Measurements from ENCODE around the gene PGM1. TPM values are rescaled to one million over a fixed set of nuclear protein-coding genes. Genes with fewer than 3 reads are reported as not detected.

PGM1 gene
- total RNA-seq, 4 donors from 2014 or later: 36.7 to 57.0 (median 50.8) TPM

DNA sequence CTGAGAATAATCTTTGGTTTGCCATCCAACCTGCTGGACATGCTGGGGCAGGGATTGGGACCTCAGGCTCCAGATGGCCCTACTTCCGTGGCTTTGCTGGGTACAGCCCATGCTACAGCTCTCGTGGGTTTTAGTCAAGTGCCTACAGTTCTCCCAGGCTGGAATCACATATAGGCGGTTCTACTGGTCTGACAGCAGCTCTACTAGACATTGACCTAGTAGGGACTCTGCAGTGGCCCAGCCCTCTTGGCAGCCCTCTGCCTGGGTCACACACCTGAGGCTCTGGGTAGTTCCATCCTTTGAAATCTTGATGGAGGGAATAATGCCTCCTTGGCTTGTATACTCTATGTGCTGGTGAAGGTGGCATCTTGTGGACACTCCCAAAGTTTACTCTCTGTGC is 72.2 kb downstream of the PGM1 start:
- DNase-seq (ENCODE audit: low spot score in 2 of 2): no peak
- H3K9me3 ChIP-seq: peaks cover 0 to 19% (median 0%) of the 10 kb centered on the region in 4 donors
- TF ChIP-seq POLR2A (IDR thresholded peaks at IDR 0.05): no peak
- TF ChIP-seq, protein P1, sequence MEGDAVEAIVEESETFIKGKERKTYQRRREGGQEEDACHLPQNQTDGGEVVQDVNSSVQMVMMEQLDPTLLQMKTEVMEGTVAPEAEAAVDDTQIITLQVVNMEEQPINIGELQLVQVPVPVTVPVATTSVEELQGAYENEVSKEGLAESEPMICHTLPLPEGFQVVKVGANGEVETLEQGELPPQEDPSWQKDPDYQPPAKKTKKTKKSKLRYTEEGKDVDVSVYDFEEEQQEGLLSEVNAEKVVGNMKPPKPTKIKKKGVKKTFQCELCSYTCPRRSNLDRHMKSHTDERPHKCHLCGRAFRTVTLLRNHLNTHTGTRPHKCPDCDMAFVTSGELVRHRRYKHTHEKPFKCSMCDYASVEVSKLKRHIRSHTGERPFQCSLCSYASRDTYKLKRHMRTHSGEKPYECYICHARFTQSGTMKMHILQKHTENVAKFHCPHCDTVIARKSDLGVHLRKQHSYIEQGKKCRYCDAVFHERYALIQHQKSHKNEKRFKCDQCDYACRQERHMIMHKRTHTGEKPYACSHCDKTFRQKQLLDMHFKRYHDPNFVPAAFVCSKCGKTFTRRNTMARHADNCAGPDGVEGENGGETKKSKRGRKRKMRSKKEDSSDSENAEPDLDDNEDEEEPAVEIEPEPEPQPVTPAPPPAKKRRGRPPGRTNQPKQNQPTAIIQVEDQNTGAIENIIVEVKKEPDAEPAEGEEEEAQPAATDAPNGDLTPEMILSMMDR (IDR thresholded peaks at IDR 0.05): no peak
- no peak for TF ChIP-seq EP300 (IDR thresholded peaks at IDR 0.05)
- WGBS, 2 donors: 94 to 100% methylated on average over 3 of the region's 3 CpGs
- peaks cover 0 to 27% (median 0%) of the 10 kb centered on the region in 4 donors for H3K4me1 ChIP-seq
- no peaks in the 10 kb centered on the region for H3K27me3 ChIP-seq
- H3K27ac ChIP-seq: no peak overlapping the region
- no peak overlapping the region for H3K4me3 ChIP-seq
- peaks cover 0 to 39% (median 0%) of the 10 kb centered on the region in 3 donors for H3K36me3 ChIP-seq

DNA sequence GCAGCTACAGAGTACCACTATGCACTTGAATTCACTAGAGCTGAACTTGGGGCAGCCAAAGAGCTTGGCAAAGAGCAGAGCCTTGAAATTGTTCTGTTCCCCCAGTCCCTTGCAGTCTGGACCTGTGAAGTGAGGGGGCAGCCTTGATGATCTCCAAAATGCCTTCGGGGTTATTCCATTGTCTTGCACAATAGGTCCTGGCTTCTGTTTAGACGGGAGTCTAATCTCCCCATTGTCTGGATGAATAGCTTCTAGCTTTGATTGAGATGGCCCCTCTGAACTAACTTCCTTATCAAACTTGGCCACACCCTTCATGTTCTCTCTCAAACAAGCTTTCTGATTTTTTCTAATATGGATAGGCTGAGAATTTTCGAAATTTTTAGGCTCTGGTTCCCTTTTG is 72.6 kb downstream of the PGM1 start:
- Histone ChIP-seq H3K9me3 (peaks cover 0 to 19% (median 0%) of the 10 kb centered on the region in 4 donors), H3K27ac (no peak overlapping the region), H3K4me1 (peaks cover 0 to 27% (median 0%) of the 10 kb centered on the region in 4 donors), H3K36me3 (peaks cover 0 to 38% (median 0%) of the 10 kb centered on the region in 3 donors), H3K27me3 (no peaks in the 10 kb centered on the region), H3K4me3 (no peak overlapping the region)
- DNase-seq (ENCODE audit: low spot score in 2 of 2): no peak
- WGBS, 2 donors: 77 to 83% methylated on average over 3 of the region's 3 CpGs
- no peak for TF ChIP-seq POLR2A (IDR thresholded peaks at IDR 0.05)
- no peak for TF ChIP-seq EP300 (IDR thresholded peaks at IDR 0.05)
- TF ChIP-seq, protein P1 (IDR thresholded peaks at IDR 0.05): no peak

DNA sequence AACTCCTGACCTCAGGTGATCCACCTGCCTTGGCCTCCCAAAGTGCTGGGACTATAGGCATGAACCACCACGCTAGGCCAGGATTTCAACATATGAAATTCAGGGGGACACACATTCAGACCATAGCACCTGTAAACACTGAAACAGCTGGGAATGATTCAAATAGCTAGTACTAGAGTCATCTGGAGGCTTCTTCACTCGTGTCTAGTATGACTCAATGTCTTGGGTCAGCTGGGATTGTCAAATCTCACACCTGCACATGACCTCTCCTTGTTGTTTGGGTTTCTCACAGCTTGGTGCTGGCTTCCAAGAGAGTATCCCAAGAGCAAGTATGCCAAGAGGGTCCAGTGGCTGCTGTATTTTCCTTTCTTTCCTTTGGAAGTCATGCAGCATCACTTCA is 75.1 kb downstream of the PGM1 start:
- Histone ChIP-seq H3K9me3 (peaks cover 0 to 19% (median 0%) of the 10 kb centered on the region in 4 donors), H3K27ac (no peak overlapping the region), H3K4me3 (no peak overlapping the region), H3K36me3 (peaks cover 0 to 17% (median 0%) of the 10 kb centered on the region in 3 donors), H3K4me1 (peaks cover 0 to 9% (median 0%) of the 10 kb centered on the region in 4 donors), H3K27me3 (no peaks in the 10 kb centered on the region)
- no peak for DNase-seq (ENCODE audit: low spot score in 2 of 2)
- TF ChIP-seq, protein P1 (IDR thresholded peaks at IDR 0.05): no peak
- no peak for TF ChIP-seq POLR2A (IDR thresholded peaks at IDR 0.05)
- TF ChIP-seq EP300 (IDR thresholded peaks at IDR 0.05): no peak
- 88 to 94% methylated on average over 2 of the region's 2 CpGs for WGBS, 2 donors

DNA sequence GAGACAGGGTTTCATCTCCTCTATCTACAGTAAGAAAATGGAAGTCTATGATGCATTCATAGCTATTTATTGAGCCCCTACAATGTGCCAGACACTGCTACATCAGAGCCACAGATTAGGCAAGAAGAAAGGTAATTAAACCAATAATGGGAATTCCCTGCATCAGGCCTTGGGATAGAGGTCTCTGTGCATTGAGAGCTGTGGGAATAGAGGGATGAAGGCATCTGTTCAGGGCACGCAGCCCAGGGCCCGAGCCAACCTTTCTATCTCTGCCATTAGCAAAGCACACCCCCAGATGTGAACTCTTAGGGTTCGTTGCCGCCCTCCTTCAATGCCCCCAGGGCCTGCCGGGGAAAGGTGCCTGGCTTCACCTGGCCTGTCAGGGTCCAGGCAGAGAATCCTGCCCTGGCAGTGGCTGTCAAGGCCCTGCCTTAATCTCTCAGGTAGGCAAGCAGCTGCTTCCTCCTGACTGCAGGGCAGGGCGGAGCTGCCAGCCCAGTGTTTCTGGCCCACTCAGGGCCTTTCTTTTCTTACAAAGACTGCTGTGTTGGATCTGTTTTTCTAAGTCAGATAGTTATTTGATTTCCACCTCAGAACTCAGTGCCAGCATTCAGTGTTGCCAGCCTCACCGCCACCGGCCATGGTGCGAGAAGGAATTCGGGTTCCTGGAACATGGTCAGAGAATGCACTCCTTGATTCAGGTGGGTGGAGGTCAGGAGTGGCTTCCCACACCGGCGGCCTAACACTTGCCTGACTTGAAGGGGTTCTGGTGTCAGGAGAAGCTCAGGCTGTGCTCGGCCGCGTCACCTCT is 76.1 kb downstream of the PGM1 start:
- Histone ChIP-seq H3K4me1 (peaks cover 0 to 12% (median 0%) of the 10 kb centered on the region in 4 donors), H3K36me3 (peaks cover 0 to 15% (median 0%) of the 10 kb centered on the region in 3 donors), H3K27ac (no peak overlapping the region), H3K4me3 (no peak overlapping the region), H3K9me3 (peaks cover 0 to 18% (median 0%) of the 10 kb centered on the region in 4 donors), H3K27me3 (no peaks in the 10 kb centered on the region)
- no peak for DNase-seq (ENCODE audit: low spot score in 2 of 2)
- 80 to 81% methylated on average over 15 of the region's 15 CpGs for WGBS, 2 donors
- TF ChIP-seq EP300 (IDR thresholded peaks at IDR 0.05) (no peak), POLR2A (IDR thresholded peaks at IDR 0.05) (no peak)
- TF ChIP-seq, protein P1 (IDR thresholded peaks at IDR 0.05): no peak

DNA sequence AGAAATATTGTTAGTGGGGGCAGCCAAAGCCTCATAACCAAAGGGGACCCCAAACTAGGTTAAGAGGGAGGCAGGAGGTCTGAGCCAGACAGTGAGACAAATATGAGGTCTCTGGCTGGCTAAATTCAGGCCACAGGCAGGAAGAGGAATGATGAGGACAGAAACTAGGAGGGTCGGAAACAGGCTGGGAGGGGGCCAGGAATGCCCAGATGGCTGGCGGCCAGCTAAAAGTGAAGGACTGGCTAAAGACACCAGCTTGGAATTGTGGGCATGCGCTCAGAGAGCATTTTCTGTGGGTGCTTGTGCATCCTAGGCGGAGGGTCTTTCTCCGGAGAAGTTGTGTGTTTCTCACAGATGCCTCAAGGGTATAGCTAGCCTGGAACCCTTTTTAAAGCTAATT is 77.0 kb downstream of the PGM1 start:
- peaks cover 0 to 10% (median 0%) of the 10 kb centered on the region in 4 donors for H3K9me3 ChIP-seq
- no peak overlapping the region for H3K27ac ChIP-seq
- peaks cover 0 to 8% (median 0%) of the 10 kb centered on the region in 3 donors for H3K36me3 ChIP-seq
- DNase-seq (ENCODE audit: low spot score in 2 of 2): no peak
- TF ChIP-seq, protein P1 (IDR thresholded peaks at IDR 0.05): no peak
- no peak for TF ChIP-seq POLR2A (IDR thresholded peaks at IDR 0.05)
- TF ChIP-seq EP300 (IDR thresholded peaks at IDR 0.05): no peak
- peaks cover 0 to 18% (median 3%) of the 10 kb centered on the region in 4 donors for H3K4me1 ChIP-seq
- WGBS, 2 donors: 78 to 79% methylated on average over 5 of the region's 5 CpGs
- no peaks in the 10 kb centered on the region for H3K27me3 ChIP-seq
- no peak overlapping the region for H3K4me3 ChIP-seq
